Astrocyte of the spinal cord (primary cell): ENCODE data around the gene COA8.

ENCODE experiments used
- DNase-seq: peaks from one replicate; pipeline ENCODE4 v3.0.0; 2011; ENCODE audit warnings: low read depth, low spot score
- H3K4me3 ChIP-seq: 2 replicates; pipeline ENCODE4 v1.5.1; 2011; ENCODE audit warnings: low read depth, mild to moderate bottlenecking, low read length, moderate library complexity
- CTCF ChIP-seq: IDR thresholded peaks from 2 replicates; pipeline ENCODE4 v1.5.1; 2012; ENCODE audit warnings: low read depth, mild to moderate bottlenecking, low read length, inconsistent platforms
- in situ Hi-C: cut with HindIII; loops from 2 replicates; pipeline ENCODE4 v1.10.0; 2017; ENCODE audit warnings: low sequenced_read_pairs

Gene COA8

DNA sequence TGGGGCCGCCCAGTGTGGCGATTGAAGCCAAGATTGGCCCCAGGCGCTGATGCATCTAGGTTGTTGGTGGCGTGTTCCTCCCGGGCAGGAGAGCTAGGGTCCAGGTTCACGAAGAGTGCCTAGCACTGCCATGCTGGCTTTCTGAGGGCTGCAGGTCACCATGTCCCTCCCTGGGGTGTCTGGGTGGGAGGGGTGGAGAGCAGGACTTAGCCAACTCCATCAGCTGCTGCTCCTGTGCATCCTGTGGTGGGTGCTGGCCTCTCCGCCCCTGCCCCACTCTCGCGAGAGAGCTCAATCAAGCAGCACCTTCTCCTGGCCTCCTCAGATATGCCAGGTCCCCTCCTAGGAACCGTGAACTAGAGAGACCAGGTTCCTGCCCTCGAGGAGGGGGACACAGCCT, 31.9 kb upstream of the COA8 start:
- no peak for DNase-seq
- no peak overlapping the region for H3K4me3 ChIP-seq
- in situ Hi-C loops, result no loop called here
- no peak for TF ChIP-seq CTCF

GRCh38 chr14:103531421-103532215, 31.1 kb upstream of the COA8 start:
- in situ Hi-C loops, result no loop called here

GRCh38 chr14:103532216-103533136, 30.3 kb upstream of the COA8 start:
- no peak overlapping the region for H3K4me3 ChIP-seq
- in situ Hi-C loops, result no loop called here
- no peak for DNase-seq
- TF ChIP-seq CTCF, result no peak

More at GRCh38 chr14:103531421-103532215, 31.1 kb upstream of the COA8 start:
- no peak for DNase-seq
- TF ChIP-seq CTCF, result no peak
- no peak overlapping the region for H3K4me3 ChIP-seq

DNA sequence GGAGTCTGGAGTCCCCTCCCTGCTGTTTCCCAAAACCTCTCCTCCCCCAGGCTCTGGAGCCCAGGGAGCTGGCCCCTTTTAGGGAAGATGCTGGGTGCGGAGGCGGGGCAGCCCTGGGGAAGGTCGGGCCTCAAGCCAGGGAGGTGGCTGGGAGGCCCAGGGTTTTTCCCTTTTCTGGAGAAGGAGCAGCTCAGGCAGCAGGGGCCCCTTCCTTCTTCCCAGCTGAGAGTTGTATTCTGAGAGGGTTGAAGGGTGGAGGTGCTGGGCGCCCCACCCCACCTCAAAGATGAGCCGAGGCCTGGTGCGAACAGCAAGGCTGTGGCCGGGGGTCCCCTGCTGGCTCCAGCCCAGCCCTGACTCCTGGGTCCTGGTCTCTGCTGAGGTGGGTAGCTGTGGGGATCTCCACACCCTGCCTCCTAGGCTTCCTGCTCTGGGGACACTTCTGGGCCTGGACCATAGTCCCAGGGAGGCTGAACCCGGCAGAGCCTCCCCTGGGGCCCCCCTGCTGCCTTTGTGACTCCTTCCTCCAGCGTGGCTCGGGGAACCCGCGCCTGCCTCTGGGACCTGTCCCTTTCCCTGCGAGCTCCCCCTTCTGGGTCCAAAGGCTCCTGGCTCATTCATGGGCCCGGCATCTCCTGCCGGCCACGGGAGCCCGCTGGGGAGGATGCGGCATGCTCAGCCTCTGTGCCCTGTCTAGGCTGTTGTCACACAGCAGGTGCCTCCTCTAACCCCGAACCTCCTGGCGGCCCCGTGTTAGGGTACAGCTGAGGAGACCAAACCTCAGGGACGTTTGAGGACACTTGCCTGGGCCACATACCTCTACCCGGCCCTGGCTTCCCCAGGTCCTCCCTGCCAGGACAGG, 29.4 kb upstream of the COA8 start:
- no peak for DNase-seq
- in situ Hi-C loops, result no loop called here
- no peak overlapping the region for H3K4me3 ChIP-seq
- no peak for TF ChIP-seq CTCF

DNA sequence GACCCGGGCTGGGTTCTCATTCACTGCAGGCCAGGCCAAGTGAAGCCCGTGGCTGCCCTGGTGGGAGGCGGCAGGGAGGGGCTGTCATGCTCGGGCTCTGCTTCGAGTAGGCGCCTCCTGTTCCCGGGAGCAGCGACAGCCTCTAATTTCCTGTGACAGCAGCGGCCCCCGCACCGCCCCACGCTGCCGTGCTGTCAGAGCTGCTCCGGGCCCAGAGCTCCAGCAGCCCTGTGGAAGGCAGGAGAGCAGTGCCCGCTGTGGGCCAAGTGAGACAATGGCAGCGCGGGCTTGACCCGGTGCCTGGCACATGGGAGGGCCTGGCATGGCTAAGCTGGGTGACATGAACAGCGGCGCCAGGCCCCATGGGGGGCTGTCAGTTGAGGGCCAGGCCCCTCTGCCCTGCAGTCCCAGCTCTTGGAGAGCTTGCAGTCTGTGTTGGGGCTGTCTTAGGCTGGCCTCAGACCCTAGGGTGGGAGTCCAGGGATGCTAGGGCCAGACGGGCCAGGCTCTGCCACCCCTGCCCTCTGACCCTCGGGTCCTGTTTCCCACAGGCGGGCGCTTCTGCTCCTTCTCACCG, 28.7 kb upstream of the COA8 start:
- in situ Hi-C loops, result no loop called here
- no peak for DNase-seq
- no peak overlapping the region for H3K4me3 ChIP-seq
- no peak for TF ChIP-seq CTCF
